NB4 (cell line): Measurements from ENCODE around the gene SCARB1.

Source experiments
- DNase-seq: peaks from one replicate; pipeline ENCODE4 v3.0.0; 2010; ENCODE audit warnings: low read depth
- H3K4me3 ChIP-seq: one replicate; pipeline ENCODE4 v1.5.1; 2011; ENCODE audit warnings: mild to moderate bottlenecking, low read depth, low read length, moderate library complexity
- MAX ChIP-seq: IDR thresholded peaks from 2 replicates; pipeline ENCODE4 v1.6.1; 2011; ENCODE audit warnings: low read depth, low read length
- MYC ChIP-seq: IDR thresholded peaks from 2 replicates; pipeline ENCODE4 v1.6.1; 2011; ENCODE audit warnings: low read depth, low read length
- POLR2A ChIP-seq: IDR thresholded peaks from 2 replicates; pipeline ENCODE4 v1.6.1; 2011; ENCODE audit warnings: mild to moderate bottlenecking; ENCODE audit not compliant: insufficient read length; ENCODE audit errors: extremely low read depth
- TF ChIP-seq, protein P1 (sequence below): IDR thresholded peaks from one replicate; pipeline ENCODE4 v1.5.1; 2012; ENCODE audit warnings: low read depth, low read length

Gene SCARB1

GRCh38 chr12:124820199-124820598, 43.5 kb downstream of the SCARB1 start:
- TF ChIP-seq, protein P1, sequence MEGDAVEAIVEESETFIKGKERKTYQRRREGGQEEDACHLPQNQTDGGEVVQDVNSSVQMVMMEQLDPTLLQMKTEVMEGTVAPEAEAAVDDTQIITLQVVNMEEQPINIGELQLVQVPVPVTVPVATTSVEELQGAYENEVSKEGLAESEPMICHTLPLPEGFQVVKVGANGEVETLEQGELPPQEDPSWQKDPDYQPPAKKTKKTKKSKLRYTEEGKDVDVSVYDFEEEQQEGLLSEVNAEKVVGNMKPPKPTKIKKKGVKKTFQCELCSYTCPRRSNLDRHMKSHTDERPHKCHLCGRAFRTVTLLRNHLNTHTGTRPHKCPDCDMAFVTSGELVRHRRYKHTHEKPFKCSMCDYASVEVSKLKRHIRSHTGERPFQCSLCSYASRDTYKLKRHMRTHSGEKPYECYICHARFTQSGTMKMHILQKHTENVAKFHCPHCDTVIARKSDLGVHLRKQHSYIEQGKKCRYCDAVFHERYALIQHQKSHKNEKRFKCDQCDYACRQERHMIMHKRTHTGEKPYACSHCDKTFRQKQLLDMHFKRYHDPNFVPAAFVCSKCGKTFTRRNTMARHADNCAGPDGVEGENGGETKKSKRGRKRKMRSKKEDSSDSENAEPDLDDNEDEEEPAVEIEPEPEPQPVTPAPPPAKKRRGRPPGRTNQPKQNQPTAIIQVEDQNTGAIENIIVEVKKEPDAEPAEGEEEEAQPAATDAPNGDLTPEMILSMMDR = no peak
- TF ChIP-seq POLR2A (no peak), MYC (no peak), MAX (no peak)
- no peak overlapping the region for H3K4me3 ChIP-seq
- no peak for DNase-seq

DNA sequence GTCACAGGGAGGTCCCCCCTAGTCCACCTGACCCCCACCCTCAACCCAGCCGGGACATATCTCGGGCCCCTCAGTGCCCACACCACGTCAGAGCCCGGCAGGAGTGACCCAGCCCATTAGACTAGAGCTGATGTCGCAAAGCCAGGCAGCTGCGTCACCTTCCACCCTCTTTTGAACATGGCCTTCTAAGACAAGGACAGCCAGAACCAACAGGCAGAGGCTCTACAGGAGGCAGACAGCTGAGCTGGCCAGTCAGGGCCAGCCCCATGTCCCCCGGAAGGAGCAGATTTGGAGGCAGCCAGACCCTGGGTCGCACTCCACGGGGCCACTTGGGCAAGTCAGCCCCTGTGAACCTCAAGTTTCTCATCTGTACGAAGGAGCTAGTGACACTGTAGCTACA, 44.1 kb downstream of the SCARB1 start:
- DNase-seq = no peak
- no peak overlapping the region for H3K4me3 ChIP-seq
- TF ChIP-seq, protein P1 = no peak
- no peak for TF ChIP-seq POLR2A
- TF ChIP-seq MYC = no peak
- TF ChIP-seq MAX = no peak

DNA sequence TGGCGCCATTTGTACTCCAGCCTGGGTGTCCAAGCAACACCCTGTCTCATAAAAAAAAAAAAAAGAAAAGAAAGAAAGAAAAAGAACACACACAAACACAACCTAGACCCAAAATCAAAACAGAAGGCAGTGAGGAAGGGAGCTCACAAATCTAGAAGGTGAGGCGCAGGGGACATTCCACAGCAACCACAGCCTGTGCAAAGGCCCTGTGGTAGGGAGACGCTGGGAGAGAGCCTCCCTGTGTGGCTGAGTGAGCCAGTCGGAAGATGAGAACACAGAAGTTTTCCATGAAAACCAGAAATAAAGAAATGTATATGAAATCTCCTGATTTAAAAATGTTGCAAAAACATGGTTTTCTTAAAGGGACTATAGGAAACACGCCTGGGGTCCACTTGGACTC, 44.6 kb downstream of the SCARB1 start:
- no peak for DNase-seq
- H3K4me3 ChIP-seq = no peak overlapping the region
- TF ChIP-seq POLR2A (no peak), MAX (no peak), MYC (no peak)
- TF ChIP-seq, protein P1 = no peak

DNA sequence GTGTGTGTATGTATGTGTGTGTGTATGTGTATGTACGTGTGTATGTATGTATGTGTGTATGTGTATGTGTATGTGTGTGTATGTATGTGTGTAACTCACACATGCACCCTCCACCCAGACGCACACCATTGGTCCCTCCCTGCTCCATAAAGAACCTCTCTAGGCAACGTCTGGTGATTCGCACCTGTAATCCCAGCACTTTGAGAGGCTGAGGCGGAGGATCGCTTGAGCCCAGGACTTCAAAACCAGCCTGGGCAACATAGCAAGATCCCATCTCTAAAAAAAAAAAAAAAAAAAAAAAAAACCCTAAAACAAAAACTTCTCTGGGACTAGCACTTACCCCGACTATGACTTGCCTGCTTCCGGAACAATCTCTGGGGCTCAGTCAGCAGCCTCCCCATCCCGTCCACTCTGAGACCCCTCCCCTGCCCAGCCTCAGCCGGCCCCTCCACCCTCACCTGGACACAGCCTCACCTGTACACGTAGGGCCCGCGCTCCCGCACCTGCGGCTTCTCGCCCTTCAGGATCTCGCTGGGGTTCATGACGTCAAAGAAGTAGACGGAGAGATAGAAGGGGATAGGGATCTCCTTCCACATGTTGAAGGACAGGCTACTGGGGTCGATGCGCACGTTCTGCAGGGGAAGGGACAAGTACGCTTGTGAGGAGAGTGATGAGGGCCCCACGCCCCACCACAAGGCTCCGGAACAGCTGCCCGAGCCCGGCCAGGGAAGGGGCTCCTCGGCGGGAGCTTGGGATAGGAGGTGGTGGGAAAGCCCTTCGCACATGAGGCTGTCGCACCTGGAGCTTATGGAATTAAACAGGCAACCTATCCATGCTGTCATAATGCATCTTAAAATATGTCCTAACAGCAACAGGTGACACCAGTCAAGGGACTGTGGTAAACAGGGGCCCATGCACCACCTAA, 46.3 kb downstream of the SCARB1 start:
- DNase-seq = no peak
- TF ChIP-seq, protein P1 = no peak
- TF ChIP-seq POLR2A = no peak
- no peak for TF ChIP-seq MYC
- TF ChIP-seq MAX = no peak

DNA sequence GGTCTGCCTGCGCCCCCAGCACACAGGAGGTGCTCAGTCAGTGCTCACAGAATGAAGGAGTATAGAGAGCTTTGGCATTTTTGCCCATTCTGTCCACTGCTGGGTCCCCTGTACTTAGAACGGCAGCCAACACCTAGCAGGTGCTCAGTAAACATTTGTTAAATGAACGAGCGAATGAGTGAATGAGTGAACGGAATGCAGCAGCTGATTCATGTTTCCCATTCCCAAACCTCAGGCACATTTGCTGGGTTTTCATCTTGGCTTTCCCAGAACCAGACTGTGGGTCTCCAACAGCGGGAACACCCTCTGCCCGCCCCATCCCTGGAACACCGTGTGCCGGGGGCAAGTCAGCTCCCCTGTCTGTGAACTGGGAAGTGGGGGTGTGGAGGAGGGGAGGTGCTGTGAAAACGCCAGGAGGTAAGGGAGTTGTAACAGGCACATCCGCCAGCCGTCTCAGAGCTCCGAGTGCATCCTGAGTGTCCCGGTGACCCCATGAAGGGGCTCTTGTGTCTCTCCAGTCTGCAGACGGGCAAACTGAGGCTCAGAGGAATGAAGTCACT, 47.3 kb downstream of the SCARB1 start:
- DNase-seq = no peak
- no peak overlapping the region for H3K4me3 ChIP-seq
- TF ChIP-seq MYC = no peak

More for the DNA sequence above, 46.3 kb downstream of the SCARB1 start:
- H3K4me3 ChIP-seq = no peak overlapping the region

DNA sequence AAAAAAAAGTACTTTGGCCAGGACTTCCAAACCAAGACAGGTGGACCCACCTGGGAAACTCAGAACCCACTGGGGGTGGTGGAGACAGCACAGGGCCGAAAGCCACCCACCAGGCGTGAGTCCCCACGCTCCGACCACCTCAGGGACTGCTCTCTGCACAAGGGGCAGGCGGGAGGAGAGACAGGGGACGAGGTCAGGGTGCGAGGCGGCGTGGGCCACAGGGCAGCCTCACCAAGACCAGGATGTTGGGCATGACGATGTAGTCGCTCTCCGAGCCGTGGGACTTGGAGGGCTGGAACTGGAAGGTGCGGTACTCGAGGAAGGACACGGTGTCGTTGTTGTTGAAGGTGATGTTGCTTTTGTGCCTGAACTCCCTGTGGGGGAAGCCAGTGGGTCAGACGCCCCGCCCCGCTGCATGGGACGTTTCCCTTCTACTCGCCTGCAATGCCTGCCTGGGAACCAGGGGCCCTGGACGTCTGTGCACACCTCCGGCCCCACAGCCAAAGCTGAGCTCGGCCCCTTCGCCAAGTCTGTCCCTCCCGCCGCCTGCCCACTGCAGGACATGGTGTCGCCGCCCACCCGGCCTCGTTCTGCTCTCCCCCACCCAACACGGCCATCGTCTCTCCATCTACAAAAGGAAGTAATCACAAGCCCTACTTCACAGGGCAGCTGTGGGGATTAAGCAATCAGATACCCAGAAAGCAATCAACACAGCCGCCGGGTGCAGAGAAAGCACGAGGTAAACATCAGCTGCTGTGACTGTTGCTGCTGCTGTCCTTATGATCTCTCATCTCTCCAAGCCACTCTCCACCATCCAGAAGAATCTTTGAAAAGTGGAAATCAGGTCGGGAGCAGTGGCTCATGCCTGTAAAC, 48.7 kb downstream of the SCARB1 start:
- no peak for DNase-seq
- TF ChIP-seq MAX (no peak; the same call in 1 of the 2 replicates), POLR2A (no peak), MYC (no peak)
- TF ChIP-seq, protein P1 = no peak
- no peak overlapping the region for H3K4me3 ChIP-seq
